HUES6 (cell line): ENCODE data around the gene CAMK2A.
"Not testable (repeated sequence)": the region's sequence is repeated elsewhere in the genome, so short reads cannot be mapped to it uniquely, and the experiment has no call there.

Source experiments
- H3K27ac ChIP-seq: 2 replicates; pipeline ENCODE4 v1.7.0; 2013; ENCODE audit warnings: low read depth, mild to moderate bottlenecking, low read length, inconsistent platforms
- H3K27me3 ChIP-seq: 2 replicates; pipeline ENCODE4 v1.6.1; 2013; ENCODE audit warnings: low read length; ENCODE audit not compliant: control insufficient read depth, insufficient read depth
- H3K36me3 ChIP-seq: 2 replicates; pipeline ENCODE4 v1.6.1; 2013; ENCODE audit warnings: low read length; ENCODE audit not compliant: control insufficient read depth, insufficient read depth
- H3K4me1 ChIP-seq: 2 replicates; pipeline ENCODE4 v1.6.1; 2013; ENCODE audit warnings: low read length; ENCODE audit not compliant: control insufficient read depth, insufficient read depth
- H3K4me3 ChIP-seq: 2 replicates; pipeline ENCODE4 v1.5.1; 2013; ENCODE audit warnings: low read depth, low read length
- H3K9ac ChIP-seq: one replicate; pipeline ENCODE4 v1.6.1; 2013; ENCODE audit warnings: mild to moderate bottlenecking, low read length
- H3K9me3 ChIP-seq: 2 replicates; pipeline ENCODE4 v1.6.1; 2013; ENCODE audit warnings: low read depth, low read length; ENCODE audit not compliant: control insufficient read depth, insufficient read depth

CAMK2A gene

GRCh38 chr5:150251504-150251903 lies 38.1 kb downstream of the CAMK2A start:
- no peaks in the 10 kb centered on the region for H3K36me3 ChIP-seq
- H3K27ac ChIP-seq, result no peak overlapping the region
- no peaks in the 10 kb centered on the region for H3K27me3 ChIP-seq
- H3K4me3 ChIP-seq, result no peak overlapping the region
- peaks cover 4% of the 10 kb centered on the region; the same call in 1 of the 2 replicates for H3K4me1 ChIP-seq
- no peak overlapping the region for H3K9ac ChIP-seq
- H3K9me3 ChIP-seq, result no peaks in the 10 kb centered on the region

- Histone ChIP-seq H3K9me3 (no peaks in the 10 kb centered on the region), H3K4me3 (no peak overlapping the region), H3K27ac (no peak overlapping the region), H3K9ac (no peak overlapping the region), H3K4me1 (peaks cover 4% of the 10 kb centered on the region; the same call in 1 of the 2 replicates), H3K36me3 (no peaks in the 10 kb centered on the region), H3K27me3 (no peaks in the 10 kb centered on the region)
Observed at GRCh38 chr5:150249744-150250143, 39.8 kb downstream of the CAMK2A start.

- no peak overlapping the region for H3K4me3 ChIP-seq
- H3K36me3 ChIP-seq, result no peaks in the 10 kb centered on the region
- H3K27me3 ChIP-seq, result no peaks in the 10 kb centered on the region
- no peaks in the 10 kb centered on the region for H3K9me3 ChIP-seq
- no peak overlapping the region for H3K9ac ChIP-seq
- no peak overlapping the region for H3K27ac ChIP-seq
- peaks cover 4% of the 10 kb centered on the region; the same call in 1 of the 2 replicates for H3K4me1 ChIP-seq
Observed at GRCh38 chr5:150248946-150249345, 40.6 kb downstream of the CAMK2A start.

GRCh38 chr5:150248493-150248892 lies 41.1 kb downstream of the CAMK2A start:
- H3K27ac ChIP-seq, H3K9me3 ChIP-seq, H3K36me3 ChIP-seq, H3K4me1 ChIP-seq, H3K27me3 ChIP-seq, H3K4me3 ChIP-seq, H3K9ac ChIP-seq: not testable (repeated sequence)

- Histone ChIP-seq H3K27ac (no peak overlapping the region), H3K27me3 (no peaks in the 10 kb centered on the region), H3K9ac (no peak overlapping the region), H3K9me3 (no peaks in the 10 kb centered on the region), H3K4me3 (no peak overlapping the region), H3K36me3 (no peaks in the 10 kb centered on the region), H3K4me1 (no peaks in the 10 kb centered on the region; the same call in 1 of the 2 replicates)
Observed at GRCh38 chr5:150247726-150248125, 41.8 kb downstream of the CAMK2A start.

- H3K4me1 ChIP-seq, result no peaks in the 10 kb centered on the region; the same call in 1 of the 2 replicates
- no peaks in the 10 kb centered on the region for H3K36me3 ChIP-seq
- H3K9ac ChIP-seq, result no peak overlapping the region
- no peak overlapping the region for H3K4me3 ChIP-seq
- no peak overlapping the region for H3K27ac ChIP-seq
- no peaks in the 10 kb centered on the region for H3K9me3 ChIP-seq
- H3K27me3 ChIP-seq, result no peaks in the 10 kb centered on the region
Observed at GRCh38 chr5:150246835-150247234, 42.7 kb downstream of the CAMK2A start.

GRCh38 chr5:150246429-150246828 lies 43.1 kb downstream of the CAMK2A start:
- Histone ChIP-seq H3K9me3 (no peaks in the 10 kb centered on the region), H3K9ac (no peak overlapping the region), H3K27ac (no peak overlapping the region), H3K27me3 (no peaks in the 10 kb centered on the region), H3K36me3 (no peaks in the 10 kb centered on the region), H3K4me3 (no peak overlapping the region), H3K4me1 (no peaks in the 10 kb centered on the region; the same call in 1 of the 2 replicates)

GRCh38 chr5:150245808-150246207 lies 43.8 kb downstream of the CAMK2A start:
- H3K4me3 ChIP-seq, result no peak overlapping the region
- no peaks in the 10 kb centered on the region for H3K9me3 ChIP-seq
- H3K27ac ChIP-seq, result no peak overlapping the region
- no peaks in the 10 kb centered on the region; the same call in 1 of the 2 replicates for H3K4me1 ChIP-seq
- H3K9ac ChIP-seq, result no peak overlapping the region
- H3K36me3 ChIP-seq, result no peaks in the 10 kb centered on the region
- H3K27me3 ChIP-seq, result no peaks in the 10 kb centered on the region

- Histone ChIP-seq H3K36me3 (no peaks in the 10 kb centered on the region), H3K9me3 (no peaks in the 10 kb centered on the region), H3K27ac (no peak overlapping the region), H3K9ac (no peak overlapping the region), H3K4me3 (no peak overlapping the region), H3K27me3 (no peaks in the 10 kb centered on the region), H3K4me1 (no peaks in the 10 kb centered on the region; the same call in 1 of the 2 replicates)
Observed at GRCh38 chr5:150245111-150245789, 44.3 kb downstream of the CAMK2A start.

- no peak overlapping the region for H3K4me3 ChIP-seq
- H3K27me3 ChIP-seq, result no peaks in the 10 kb centered on the region
- H3K36me3 ChIP-seq, result no peaks in the 10 kb centered on the region
- H3K4me1 ChIP-seq, result no peaks in the 10 kb centered on the region; the same call in 1 of the 2 replicates
- H3K9ac ChIP-seq, result no peak overlapping the region
- H3K27ac ChIP-seq, result no peak overlapping the region
- no peaks in the 10 kb centered on the region for H3K9me3 ChIP-seq
Observed at GRCh38 chr5:150244209-150244608, 45.4 kb downstream of the CAMK2A start.

- Histone ChIP-seq H3K9me3 (no peaks in the 10 kb centered on the region), H3K4me1 (no peaks in the 10 kb centered on the region; the same call in 1 of the 2 replicates), H3K9ac (no peak overlapping the region), H3K27ac (no peak overlapping the region), H3K27me3 (no peaks in the 10 kb centered on the region), H3K36me3 (no peaks in the 10 kb centered on the region), H3K4me3 (no peak overlapping the region)
Observed at GRCh38 chr5:150243590-150243989, 46.0 kb downstream of the CAMK2A start.
